Stimulated activated CD8-positive, alpha-beta memory T cell treated with anti-CD3 and anti-CD28 coated beads, Interleukin-15, amount 100 ng/mL, for 24 hours (primary cell): Measurements from ENCODE around the gene SLC25A44.

Experiments
- DNase-seq: peaks from one replicate; pipeline ENCODE4 v3.0.0-alpha.2; 2020; ENCODE audit warnings: low read depth

Gene SLC25A44

GRCh38 chr1:156241311-156241811, 47.5 kb downstream of the SLC25A44 start:
- no peak for DNase-seq

DNA sequence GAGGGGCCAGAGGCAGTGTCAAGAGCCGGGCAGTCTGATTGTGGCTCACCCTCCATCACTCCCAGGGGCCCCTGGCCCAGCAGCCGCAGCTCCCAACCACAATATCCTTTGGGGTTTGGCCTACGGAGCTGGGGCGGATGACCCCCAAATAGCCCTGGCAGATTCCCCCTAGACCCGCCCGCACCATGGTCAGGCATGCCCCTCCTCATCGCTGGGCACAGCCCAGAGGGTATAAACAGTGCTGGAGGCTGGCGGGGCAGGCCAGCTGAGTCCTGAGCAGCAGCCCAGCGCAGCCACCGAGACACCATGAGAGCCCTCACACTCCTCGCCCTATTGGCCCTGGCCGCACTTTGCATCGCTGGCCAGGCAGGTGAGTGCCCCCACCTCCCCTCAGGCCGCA, 48.0 kb downstream of the SLC25A44 start, which contains the start of gene BGLAP:
Gene BGLAP, plus strand, starts transcription at position 259 of the 400 bp plus-strand sequence. Its CDS starts 48 bp downstream, at position 307.
- no peak for DNase-seq

- no peak for DNase-seq
These were observed 48.8 kb downstream of the SLC25A44 start for GRCh38 chr1:156242738-156243137.

- no peak for DNase-seq
These were observed 50.2 kb downstream of the SLC25A44 start for GRCh38 chr1:156244126-156244525.

GRCh38 chr1:156244712-156245111, 50.8 kb downstream of the SLC25A44 start:
- no peak for DNase-seq

- no peak for DNase-seq
These were observed 51.7 kb downstream of the SLC25A44 start for GRCh38 chr1:156245451-156246232.

DNA sequence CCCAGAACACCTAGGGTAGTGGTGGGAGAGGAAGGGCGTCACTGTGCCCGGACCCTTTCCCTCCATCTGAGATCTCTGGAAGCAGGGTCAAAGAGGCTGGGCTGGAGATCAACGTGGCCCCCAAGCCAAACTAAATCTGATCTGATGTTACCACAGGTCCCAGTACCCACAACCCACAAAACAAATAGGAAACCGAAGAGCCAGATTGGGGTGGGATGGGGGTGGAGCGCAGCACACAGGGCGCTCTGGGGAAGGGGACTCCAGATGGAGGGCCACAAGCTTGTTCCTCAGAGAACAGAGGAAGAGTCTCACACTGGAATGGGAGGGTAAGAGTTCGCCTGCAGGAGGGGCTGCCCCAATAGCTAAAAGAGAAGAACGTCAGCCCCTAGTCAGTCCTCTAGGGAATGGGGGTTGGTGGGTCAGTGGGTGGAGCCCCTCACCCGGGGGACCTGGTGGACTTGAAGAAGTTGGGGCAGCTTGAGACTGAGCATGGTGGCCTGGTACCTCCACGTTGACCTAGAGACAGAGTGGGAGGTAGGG, 52.4 kb downstream of the SLC25A44 start:
- DNase-seq, result no peak

- DNase-seq, result no peak
These were observed 53.0 kb downstream of the SLC25A44 start for GRCh38 chr1:156246781-156247459.

DNA sequence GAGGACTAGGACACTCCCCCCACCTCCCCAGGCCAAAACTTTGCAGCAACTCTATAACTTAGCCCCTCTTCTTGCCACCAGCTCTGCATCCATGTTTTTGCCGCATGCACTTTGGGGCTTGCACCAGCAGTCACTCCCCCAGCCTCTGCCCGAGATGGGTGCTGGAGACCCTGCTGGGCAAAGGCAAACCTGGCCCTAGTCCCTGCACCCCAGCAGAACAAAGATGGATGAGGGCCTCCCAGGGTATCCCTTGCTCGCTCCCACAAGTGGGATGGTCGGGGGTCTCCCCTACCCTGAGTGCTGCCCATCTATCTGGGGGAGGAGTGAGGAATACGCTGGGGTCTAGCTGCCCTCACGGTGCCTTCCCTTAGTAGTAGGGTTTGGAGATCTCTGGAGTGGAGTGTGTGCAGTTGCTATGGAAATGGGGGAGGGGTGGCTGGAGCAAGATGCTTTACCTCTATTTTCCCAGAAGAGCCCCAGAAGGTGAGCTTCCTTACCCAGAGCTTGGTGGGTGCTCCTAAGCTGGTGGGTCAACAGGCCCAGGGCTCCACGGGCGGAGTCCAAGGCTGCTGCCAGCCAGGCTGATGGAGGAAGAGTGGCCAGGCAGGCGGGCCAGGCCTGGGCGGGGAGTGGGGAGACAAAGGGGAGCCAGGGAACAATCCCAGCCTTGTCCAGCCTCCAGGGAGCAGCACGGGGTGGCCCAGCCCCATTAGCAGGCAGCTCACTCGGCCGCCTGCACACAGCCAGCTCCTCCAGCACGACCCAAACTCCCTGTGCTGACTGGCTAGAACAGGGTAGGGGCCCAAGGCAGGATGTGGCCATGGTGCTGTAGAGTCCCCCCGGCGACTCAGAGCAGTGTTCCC, 53.8 kb downstream of the SLC25A44 start, which contains the start of gene PAQR6:
Gene PAQR6, minus strand, starts transcription at position 597 of the 863 bp plus-strand sequence. CDS start 1,325 bp downstream, outside the sequence.
- DNase-seq, result no peak

GRCh38 chr1:156248323-156248683, 54.4 kb downstream of the SLC25A44 start:
- DNase-seq, result no peak

GRCh38 chr1:156249593-156249992, 55.7 kb downstream of the SLC25A44 start:
- no peak for DNase-seq

DNA sequence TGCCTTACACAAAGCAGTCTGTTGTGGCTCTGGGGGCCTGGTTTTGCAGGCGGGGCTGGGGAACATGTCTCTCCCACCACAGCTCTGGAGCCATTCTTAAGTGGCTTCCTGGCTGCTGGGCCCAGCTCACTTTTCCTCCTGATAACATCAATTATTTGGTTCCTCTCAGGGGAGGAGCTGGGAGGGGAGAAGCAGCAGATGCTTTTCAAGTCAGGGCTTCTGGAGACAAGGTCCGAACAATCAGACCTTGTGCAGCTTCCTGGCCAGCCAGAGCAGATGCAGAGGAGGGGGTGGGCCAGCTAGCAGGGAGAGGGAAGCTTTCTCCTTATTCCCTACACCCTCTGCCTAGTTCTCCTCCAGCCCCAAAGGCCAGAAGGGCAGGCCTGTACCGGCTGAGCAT, 57.6 kb downstream of the SLC25A44 start:
- no peak for DNase-seq

- DNase-seq, result no peak
These were observed 59.7 kb downstream of the SLC25A44 start for GRCh38 chr1:156253634-156254033.

DNA sequence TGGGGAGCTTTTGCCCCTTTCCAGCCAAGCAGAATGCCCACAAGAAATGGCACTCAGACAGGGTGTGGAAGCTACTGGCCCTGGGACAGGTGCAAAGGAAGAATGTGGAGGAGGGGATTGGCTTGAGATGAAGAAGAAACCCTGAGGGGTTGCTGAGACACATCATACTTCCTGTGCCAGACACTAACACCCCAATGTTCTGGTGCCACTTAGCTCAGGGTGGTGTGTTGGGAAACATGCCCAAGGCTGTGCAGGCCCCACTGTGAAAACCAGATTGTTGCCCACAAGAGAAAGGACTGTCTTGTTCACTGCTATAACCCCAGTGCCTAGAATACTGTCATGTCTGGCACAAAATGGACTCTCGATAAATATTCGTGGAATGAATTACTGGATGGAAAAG, 63.8 kb downstream of the SLC25A44 start:
- DNase-seq, result no peak

DNA sequence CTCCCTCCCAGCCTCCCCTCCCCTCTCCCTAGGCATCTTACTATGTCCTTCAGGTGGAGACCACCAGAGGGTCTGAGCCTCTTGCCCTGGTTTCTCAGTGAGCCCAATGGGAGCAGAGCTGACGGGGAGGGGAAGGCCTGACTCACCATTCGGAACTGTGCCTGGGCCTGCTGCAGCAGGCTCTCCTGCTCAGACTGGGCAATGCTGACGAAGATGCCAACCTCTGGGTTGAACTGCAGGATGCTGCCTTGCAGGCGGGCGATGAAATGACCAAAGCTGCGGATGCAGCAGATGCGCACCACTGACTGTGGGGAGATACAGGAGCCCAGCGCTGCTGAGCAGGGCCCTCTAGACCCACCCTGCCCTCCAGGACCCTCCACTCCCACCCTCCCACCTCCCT, 65.0 kb downstream of the SLC25A44 start:
- DNase-seq, result no peak

- no peak for DNase-seq
These were observed 65.9 kb downstream of the SLC25A44 start for GRCh38 chr1:156259805-156260204.

GRCh38 chr1:156260896-156261295, 67.0 kb downstream of the SLC25A44 start:
- DNase-seq, result no peak
